Activated T-cell treated with anti-CD3 and anti-CD28 coated beads, Interleukin-2, amount 50 U/mL, for 4 hours (primary cell): Measurements from ENCODE around the gene MRTFA. TPM values are rescaled to one million over a fixed set of nuclear protein-coding genes. Genes with fewer than 3 reads are reported as not detected.
"Not testable (repeated sequence)": the region's sequence is repeated elsewhere in the genome, so short reads cannot be mapped to it uniquely, and the experiment has no call there.

Experiments
- ATAC-seq, 2 donors: fragments of 200-7000 bp; cut with Tn5 transposase; one replicate each; pipeline ENCODE4 v1.10.0; 2021
- DNase-seq: peaks from one replicate; pipeline ENCODE4 v3.0.0-alpha.2; 2020
- H3K27me3 Mint-ChIP-seq: one replicate; pipeline ENCODE4 v1.8.0; 2021; ENCODE audit warnings: low read depth, mixed read lengths
- H3K36me3 Mint-ChIP-seq: one replicate; pipeline ENCODE4 v1.8.0; 2022; ENCODE audit warnings: mixed read lengths; ENCODE audit not compliant: insufficient read depth
- H3K4me1 Mint-ChIP-seq: one replicate; pipeline ENCODE4 v1.8.0; 2021; ENCODE audit warnings: low read depth, mixed read lengths
- H3K4me3 Mint-ChIP-seq: one replicate; pipeline ENCODE4 v1.8.0; 2021; ENCODE audit warnings: mild to moderate bottlenecking, moderate library complexity, mixed read lengths
- H3K9me3 Mint-ChIP-seq: one replicate; pipeline ENCODE4 v1.8.0; 2021; ENCODE audit warnings: mixed read lengths
- total RNA-seq, 3 donors: library from RNA; stranded (reverse); gene quantifications; one replicate each; pipeline ENCODE4 v1.2.1, GENCODE V29; 2021

The MRTFA gene
- total RNA-seq, 3 donors from 2014 or later: 35.3 to 42.2 (median 38.2) TPM

DNA sequence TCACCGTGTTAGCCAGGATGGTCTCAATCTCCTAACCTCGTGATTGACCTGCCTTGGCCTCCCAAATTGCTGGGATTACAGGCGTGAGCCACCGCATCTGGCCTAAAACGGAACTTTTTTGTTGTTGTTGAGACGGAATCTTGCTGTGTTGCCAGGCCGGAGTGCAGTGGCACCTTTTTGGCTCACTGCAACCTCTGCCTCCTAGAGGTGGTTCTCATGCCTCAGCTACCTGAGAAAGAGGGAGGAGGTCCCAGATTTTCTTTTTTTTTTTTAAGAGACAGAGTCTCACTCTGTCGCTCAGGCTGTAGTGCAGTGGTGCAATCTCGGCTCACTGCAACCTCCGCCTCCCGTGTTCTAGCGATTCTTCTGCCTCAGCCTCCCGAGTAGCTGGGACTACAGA lies 34.9 kb upstream of the MRTFA start:
- no peaks in the 10 kb centered on the region for H3K27me3 Mint-ChIP-seq
- H3K9me3 Mint-ChIP-seq: peaks cover 4% of the 10 kb centered on the region
- no peaks in the 10 kb centered on the region for H3K36me3 Mint-ChIP-seq
- ATAC-seq (no peak), DNase-seq (no peak)
- H3K4me3 Mint-ChIP-seq: no peak overlapping the region
- H3K4me1 Mint-ChIP-seq: peaks cover 9% of the 10 kb centered on the region

DNA sequence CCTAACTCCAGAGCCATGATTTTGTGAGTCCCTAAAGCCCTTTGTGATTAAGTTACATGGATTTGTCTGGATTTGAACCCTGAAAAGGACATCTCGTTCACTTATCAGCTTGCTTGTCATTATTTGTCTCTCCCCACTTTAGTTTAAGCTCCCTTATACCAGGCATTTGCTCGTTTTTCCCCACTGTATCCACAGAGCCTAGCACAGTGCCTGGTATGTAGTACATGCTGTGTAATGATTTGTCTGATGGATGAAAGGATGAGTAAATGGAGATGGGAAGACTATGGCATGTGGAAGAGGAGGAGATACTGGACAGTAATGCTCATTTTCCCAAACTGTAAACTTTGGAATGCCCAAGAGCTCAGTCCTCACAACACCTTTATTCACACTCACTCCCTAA lies 33.5 kb upstream of the MRTFA start:
- H3K36me3 Mint-ChIP-seq: no peaks in the 10 kb centered on the region
- no peak for ATAC-seq

DNA sequence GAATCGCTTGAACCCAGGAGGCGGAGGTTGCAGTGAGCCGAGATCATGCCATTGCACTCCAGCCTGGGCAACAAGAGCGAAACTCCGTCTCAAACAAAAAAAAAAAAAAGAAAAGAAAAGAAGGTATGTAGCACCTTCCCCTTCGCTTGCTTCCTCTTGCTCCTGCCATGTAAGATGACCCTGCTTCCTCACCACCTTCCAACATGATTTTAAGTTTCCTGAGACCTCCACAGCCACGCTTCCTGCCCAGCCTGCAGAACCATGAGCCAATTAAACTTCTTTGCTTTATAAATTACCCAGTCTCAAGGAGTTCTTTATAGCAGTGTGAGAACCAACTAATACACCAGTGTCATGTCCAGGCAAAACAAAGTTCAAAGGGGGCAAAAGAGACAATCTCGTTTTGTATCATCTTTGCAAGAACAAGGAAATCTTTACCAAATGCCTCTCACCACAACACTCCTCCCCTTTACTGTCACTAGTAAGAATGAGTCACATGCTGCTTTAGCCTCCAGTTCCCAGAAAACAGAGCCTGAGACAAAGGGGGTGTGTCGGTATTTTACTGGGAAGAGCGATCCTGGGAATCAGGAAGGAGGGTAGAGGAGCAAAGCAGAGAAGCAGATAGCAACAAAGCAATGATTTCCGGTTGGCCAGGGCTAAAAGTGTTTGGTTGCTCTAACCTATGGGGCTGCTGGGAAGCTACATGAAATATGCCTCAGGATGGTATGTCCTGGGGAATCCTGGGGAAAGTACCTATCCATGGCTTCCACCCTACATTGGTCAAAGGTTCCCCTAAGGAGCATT lies 32.3 kb upstream of the MRTFA start:
- Mint-ChIP-seq H3K36me3 (no peaks in the 10 kb centered on the region), H3K4me3 (no peak overlapping the region), H3K4me1 (peaks cover 9% of the 10 kb centered on the region), H3K27me3 (no peaks in the 10 kb centered on the region), H3K9me3 (peaks cover 4% of the 10 kb centered on the region)
- ATAC-seq: peak; percentile 72 to 82
- DNase-seq: no peak

More for the DNA sequence above, 33.5 kb upstream of the MRTFA start:
- Mint-ChIP-seq H3K4me1 (peaks cover 9% of the 10 kb centered on the region), H3K4me3 (no peak overlapping the region), H3K9me3 (peaks cover 4% of the 10 kb centered on the region), H3K27me3 (no peaks in the 10 kb centered on the region)
- DNase-seq: no peak

DNA sequence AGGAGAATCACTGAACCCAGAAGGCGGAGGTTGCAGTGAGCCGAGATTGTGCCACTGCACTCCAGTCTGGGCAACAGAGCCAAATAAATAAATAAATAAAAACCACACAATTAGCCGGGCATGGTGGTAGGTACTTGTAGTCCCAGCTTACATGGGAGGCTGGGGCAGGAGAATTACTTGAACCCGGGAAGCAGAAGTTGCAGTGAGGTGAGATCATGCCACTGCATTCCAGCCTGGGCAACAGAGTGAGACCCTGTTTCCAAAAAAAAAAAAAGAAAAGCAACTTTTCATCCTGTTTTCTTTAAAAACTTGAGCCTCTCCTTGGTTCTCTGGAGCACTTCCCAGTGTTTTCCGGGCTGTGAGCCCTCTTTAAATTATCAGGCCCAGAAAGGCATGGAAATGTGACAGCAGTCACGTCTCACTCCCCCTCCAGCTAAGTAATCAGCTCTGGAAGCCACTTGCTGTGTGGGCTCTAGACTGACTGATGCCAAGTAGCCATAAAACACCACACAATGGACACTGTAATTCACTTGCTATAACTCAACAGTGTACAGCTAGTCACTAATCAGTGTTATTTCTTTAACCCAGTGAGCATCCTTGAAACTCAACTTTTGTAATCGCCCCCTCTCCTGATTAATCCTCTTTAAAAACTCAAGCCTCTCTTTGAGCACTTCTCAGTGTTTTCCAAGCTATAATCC lies 29.8 kb upstream of the MRTFA start:
- Mint-ChIP-seq H3K4me3 (no peak overlapping the region), H3K36me3 (no peaks in the 10 kb centered on the region), H3K4me1 (peaks cover 9% of the 10 kb centered on the region), H3K27me3 (no peaks in the 10 kb centered on the region), H3K9me3 (peaks cover 4% of the 10 kb centered on the region)
- ATAC-seq (no peak), DNase-seq (no peak)

DNA sequence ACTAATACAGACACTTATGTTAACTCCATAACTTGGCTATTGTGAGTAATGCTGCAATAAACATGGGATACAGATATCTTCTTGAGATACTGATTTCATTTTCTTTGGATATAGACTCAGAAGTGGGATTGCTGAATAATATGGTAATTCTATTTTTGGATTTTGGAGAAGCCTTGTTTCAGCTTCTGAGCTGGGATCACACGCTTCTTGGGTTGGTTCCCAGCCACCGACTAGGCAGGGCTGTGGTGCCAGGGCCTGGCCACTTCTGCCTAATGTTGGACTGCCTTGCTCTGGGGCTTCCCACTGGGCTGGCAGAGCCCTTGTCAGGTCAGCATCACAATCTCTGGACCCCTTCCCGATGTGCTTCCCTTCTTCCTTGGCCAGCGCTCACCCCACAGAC lies 28.8 kb upstream of the MRTFA start:
- ATAC-seq: no peak

DNA sequence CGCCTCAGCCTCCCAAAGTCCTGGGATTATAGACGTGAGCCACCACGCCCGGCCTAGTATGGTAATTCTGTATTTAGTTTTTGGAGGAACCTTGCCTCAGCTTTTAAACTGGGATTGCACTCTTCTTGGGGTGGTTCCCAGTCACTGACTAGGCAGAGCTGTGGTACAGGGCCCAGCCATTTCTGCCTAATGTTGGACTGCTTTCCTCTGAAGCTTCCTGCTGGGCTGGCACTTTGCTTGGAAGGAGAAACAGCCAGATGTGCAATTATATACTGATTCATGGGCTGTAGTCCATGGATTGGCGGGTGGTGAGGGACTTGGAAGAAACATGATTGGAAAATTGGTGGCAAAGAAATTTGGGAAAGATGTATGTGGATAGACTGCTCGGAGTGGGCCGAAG lies 25.2 kb upstream of the MRTFA start:
- no peak for ATAC-seq
- peaks cover 1% of the 10 kb centered on the region for H3K27me3 Mint-ChIP-seq
- no peak for DNase-seq
- no peaks in the 10 kb centered on the region for H3K36me3 Mint-ChIP-seq
- H3K4me3 Mint-ChIP-seq: no peak overlapping the region
- no peaks in the 10 kb centered on the region for H3K4me1 Mint-ChIP-seq
- H3K9me3 Mint-ChIP-seq: no peaks in the 10 kb centered on the region

More for the DNA sequence above, 28.8 kb upstream of the MRTFA start:
- no peak for DNase-seq
- no peaks in the 10 kb centered on the region for H3K27me3 Mint-ChIP-seq
- H3K36me3 Mint-ChIP-seq: no peaks in the 10 kb centered on the region
- peaks cover 9% of the 10 kb centered on the region for H3K4me1 Mint-ChIP-seq
- no peak overlapping the region for H3K4me3 Mint-ChIP-seq
- H3K9me3 Mint-ChIP-seq: peaks cover 4% of the 10 kb centered on the region

DNA sequence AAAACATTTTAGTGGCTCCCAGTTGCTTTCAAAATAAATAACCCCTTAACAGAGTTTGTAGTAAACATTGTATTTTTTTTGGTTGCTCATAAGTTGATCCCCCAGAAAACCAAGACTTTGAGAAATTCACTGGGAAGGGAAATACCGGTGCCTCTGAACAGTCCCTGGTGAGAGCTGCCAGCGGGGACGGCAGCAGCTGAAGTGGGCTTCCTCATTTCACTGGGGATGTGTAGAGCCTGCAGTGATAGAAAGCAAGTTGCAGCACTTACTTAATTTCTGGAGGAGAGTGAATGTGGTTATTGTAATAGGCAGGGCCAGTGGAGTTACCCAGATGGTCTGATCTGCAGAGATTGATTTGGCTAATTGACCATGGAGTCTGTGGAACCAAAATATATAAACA lies 24.2 kb upstream of the MRTFA start:
- Mint-ChIP-seq H3K9me3 (no peaks in the 10 kb centered on the region), H3K36me3 (no peaks in the 10 kb centered on the region), H3K27me3 (peaks cover 1% of the 10 kb centered on the region), H3K4me1 (no peaks in the 10 kb centered on the region), H3K4me3 (no peak overlapping the region)
- DNase-seq (no peak), ATAC-seq (no peak)

DNA sequence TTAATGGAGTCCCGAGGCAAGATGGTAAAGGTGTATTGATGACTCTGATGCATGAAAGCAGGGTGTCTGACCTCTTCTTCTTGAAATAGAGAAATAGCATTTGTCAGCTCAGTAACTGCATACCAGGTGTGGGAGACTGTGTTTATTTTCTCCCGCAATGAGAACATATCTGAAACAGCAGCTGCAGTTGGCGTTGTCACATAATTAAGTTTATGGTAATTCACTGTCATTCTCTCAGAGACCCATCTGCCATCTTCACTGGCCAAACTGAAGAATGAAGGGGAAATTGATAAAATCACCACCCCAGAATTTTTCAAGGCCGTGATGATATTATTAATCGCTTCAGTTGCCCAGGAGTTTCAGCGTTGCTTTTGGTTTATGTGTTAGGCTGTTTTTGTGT lies 22.6 kb upstream of the MRTFA start:
- H3K9me3 Mint-ChIP-seq: no peaks in the 10 kb centered on the region
- H3K27me3 Mint-ChIP-seq: peaks cover 1% of the 10 kb centered on the region
- no peaks in the 10 kb centered on the region for H3K36me3 Mint-ChIP-seq

DNA sequence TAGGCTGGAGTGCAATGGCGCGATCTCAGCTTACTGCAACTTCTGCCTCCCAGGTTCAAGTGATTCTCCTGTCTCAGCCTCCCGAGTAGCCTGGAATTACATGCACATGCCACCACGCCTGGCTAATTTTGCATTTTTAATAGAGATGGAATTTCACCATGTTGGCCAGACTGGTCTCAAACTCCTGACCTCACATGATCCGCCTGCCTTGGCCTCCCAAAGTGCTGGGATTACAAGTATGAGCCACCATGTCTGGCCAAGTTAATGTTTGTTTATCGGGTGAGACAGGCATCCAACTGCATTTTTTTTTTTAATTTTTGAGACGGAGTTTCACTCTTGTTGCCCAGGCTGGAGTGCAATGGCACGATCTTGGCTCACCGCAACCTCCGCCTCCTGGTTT lies 20.1 kb upstream of the MRTFA start:
- ATAC-seq, H3K27me3 Mint-ChIP-seq, DNase-seq, H3K36me3 Mint-ChIP-seq, H3K4me1 Mint-ChIP-seq, H3K9me3 Mint-ChIP-seq, H3K4me3 Mint-ChIP-seq: not testable (repeated sequence)

More for the DNA sequence above, 22.6 kb upstream of the MRTFA start:
- no peaks in the 10 kb centered on the region for H3K4me1 Mint-ChIP-seq
- no peak for DNase-seq
- H3K4me3 Mint-ChIP-seq: no peak overlapping the region
- ATAC-seq: no peak

DNA sequence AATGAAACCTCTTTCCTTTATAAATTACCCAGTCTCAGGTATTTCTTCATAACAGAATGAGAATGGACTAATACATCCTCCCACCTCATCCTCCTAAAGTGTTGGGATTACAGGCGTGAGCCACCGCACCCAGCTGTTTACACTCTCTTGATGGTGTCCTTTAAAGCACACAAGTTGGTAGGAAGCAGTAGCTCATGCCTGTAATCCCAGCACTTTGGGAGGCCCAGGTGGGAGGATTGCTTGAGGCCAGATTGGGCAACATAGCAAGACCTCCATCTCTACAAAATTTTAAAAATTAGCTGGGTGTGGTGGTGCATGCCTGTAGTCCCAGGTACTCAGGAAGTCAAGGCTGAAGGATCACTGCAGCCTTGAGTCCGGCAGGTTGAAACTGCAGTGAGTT lies 19.4 kb upstream of the MRTFA start:
- not testable (repeated sequence) for DNase-seq, H3K4me1 Mint-ChIP-seq, H3K27me3 Mint-ChIP-seq, ATAC-seq, H3K9me3 Mint-ChIP-seq, H3K4me3 Mint-ChIP-seq, H3K36me3 Mint-ChIP-seq

DNA sequence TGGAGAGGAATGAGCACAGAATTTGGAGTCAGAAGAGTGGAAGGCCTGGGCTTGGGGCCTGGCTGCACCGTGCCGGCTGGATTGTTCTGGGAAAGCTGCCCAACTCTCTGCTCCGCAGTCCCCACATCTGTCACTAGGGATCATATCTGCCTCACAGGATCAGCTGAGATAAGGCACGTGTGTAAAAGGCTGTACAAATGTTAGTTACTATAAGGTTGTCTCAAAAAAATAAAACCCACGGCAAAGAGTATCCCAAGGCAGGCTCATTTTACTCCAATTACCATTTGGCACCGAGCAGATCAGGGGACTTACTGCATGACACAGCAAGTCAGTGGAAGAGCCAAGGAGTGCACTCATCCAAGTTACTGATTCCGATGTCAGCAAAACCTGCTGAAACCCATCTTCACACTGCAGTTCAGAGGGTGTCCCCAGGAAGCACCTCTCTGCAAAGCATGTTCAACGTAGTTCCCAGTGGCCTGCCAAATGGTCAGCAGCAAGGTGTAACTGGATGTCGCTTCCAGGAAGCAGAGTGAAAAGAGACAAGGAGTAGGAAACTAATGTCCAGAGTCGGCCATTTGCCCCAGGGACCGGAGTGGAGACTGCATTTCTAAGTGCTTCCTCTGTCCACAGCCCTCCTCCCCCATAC lies 18.1 kb upstream of the MRTFA start:
- no peak overlapping the region for H3K4me3 Mint-ChIP-seq
- H3K9me3 Mint-ChIP-seq: no peaks in the 10 kb centered on the region
- H3K4me1 Mint-ChIP-seq: peaks cover 9% of the 10 kb centered on the region
- no peaks in the 10 kb centered on the region for H3K36me3 Mint-ChIP-seq
- ATAC-seq: no peak
- DNase-seq: no peak
- peaks cover 1% of the 10 kb centered on the region for H3K27me3 Mint-ChIP-seq

DNA sequence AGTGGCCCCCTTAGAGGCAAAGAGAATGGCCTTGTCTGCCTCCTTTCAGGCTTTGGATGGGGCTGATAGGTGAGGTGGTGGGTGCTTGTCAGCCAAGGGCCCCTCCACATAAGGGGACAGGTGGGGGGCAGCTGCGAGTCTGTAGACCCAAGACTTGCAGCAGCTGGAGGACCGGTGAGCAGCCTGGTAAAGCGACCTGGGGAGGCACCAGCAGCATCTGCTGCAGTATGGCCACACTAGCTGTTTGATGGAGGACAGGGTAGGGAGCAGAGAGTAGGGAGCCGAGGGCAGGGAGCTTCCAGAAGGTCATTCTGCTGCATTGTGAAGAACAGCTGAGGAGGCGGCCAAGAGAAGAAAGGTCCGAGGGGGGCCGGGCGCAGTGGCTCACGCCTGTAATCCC lies 16.8 kb upstream of the MRTFA start:
- no peaks in the 10 kb centered on the region for H3K36me3 Mint-ChIP-seq
- H3K9me3 Mint-ChIP-seq: no peaks in the 10 kb centered on the region

DNA sequence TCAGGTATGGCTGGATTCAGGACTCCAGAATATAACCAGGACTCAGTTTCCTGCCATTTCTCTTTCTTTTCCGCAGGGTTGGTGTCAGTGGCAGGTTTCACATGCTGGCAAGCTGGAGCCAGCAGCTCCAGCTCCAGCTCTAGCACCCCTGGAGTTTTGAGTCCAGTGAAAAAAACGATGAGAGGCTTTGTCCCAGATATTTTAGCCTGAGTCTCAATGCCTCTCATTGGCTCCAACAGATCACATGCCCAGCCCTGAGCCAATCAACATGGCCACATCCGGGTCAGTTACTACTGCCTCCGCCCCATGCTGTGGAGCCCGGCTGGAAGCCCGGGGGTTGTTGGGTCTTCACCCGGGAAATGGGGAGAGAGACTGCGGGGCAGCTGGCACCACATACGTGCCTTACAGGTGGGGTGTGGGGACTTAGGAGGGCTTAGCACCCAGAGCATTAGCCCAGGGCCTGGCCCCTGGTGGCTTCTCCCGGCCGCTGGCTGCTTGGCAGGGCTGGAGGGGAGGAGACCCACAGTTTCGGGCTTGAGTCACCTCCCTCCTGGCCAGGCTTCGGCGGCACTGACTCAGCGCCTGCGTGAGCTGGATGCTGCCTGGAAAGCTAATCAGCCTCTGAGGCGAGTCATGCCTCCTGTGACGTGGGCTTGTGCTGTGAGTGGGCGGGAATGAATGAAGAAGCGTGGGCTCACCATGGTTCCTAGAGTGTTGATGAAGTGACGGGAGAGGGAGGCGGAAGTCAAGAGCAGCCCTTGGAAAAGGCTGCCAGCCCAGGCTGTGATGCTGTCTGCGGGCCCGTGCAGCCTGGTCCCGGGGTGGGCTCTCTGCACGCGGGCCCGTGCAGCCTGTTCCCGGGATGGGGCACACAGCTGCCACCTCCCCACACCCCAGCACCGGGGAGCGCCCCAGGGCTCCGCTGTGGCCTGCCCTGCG lies 15.3 kb upstream of the MRTFA start:
- DNase-seq (peak; percentile 76), ATAC-seq (peak; percentile 99)
- no peaks in the 10 kb centered on the region for H3K36me3 Mint-ChIP-seq
- peak overlapping the region; percentile 75 for H3K4me3 Mint-ChIP-seq
- H3K4me1 Mint-ChIP-seq: peaks cover 11% of the 10 kb centered on the region
- no peaks in the 10 kb centered on the region for H3K9me3 Mint-ChIP-seq
- no peaks in the 10 kb centered on the region for H3K27me3 Mint-ChIP-seq

More for the DNA sequence above, 16.8 kb upstream of the MRTFA start:
- H3K4me1 Mint-ChIP-seq: peaks cover 9% of the 10 kb centered on the region
- ATAC-seq: no peak
- no peak for DNase-seq
- no peaks in the 10 kb centered on the region for H3K27me3 Mint-ChIP-seq
- H3K4me3 Mint-ChIP-seq: no peak overlapping the region

DNA sequence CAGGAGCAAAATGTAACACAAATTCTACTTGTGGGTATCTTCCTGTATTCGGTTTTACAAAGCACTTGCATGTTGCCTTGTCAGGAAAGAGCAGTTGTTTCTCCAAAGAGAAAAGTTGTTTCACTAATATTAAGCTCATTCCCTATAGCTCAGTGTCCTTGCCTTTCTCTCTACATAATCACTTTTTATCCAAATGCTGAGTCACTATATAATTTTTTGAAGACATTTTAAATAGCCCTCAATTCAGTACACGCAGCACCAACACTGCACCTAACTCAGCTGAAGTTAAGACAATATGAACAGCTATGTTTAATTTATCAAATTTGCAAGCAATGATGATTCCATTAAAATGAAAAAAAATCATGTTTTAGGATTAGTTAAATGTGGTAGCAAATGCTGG lies 14.5 kb upstream of the MRTFA start:
- ATAC-seq: no peak
- Mint-ChIP-seq H3K27me3 (no peaks in the 10 kb centered on the region), H3K36me3 (no peaks in the 10 kb centered on the region), H3K9me3 (no peaks in the 10 kb centered on the region), H3K4me3 (no peak overlapping the region), H3K4me1 (peaks cover 15% of the 10 kb centered on the region)
- no peak for DNase-seq
